ENCODE results near the gene ADAT2.

ADAT2 gene

DNA sequence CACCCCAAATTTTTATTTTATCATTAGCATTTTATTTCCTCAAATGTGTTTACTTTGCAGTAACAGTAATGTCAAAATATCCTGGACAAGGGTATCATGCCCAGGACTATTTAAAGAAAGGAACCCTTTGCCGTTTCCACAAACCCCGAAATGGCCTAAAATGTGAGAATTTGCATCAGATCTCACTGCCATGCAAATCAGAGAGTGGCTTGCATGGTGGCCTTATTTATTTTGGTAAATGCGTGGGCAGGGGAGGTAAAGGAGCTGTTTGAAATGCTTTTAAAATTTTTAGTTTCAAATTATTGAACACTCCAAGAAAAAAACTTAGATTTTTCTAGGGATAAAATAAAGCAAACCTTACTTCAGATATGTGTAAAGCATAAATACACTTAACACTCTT lies 43.8 kb downstream of the ADAT2 start:
- no peaks in the 10 kb centered on the region for H3K9me3 ChIP-seq (ENCODE audit: insufficient read depth, low read depth, low read length)
- no peak overlapping the region for H3K23ac ChIP-seq (ENCODE audit: low read length)
- H2BK5ac ChIP-seq (ENCODE audit: low read depth, low read length, poor library complexity) = no peak overlapping the region
- no peak overlapping the region for H2AK5ac ChIP-seq (ENCODE audit: low read length)
- H3K4me3 ChIP-seq (ENCODE audit: low read depth, low read length) = no peak overlapping the region
- H3K4me2 ChIP-seq (ENCODE audit: low read length) = no peak overlapping the region
- H3K36me3 ChIP-seq (ENCODE audit: control insufficient read depth in 1 of 2, insufficient read depth in 2 of 2, low read length in 2 of 2) = no peaks in the 10 kb centered on the region
- peaks cover 2% of the 10 kb centered on the region for H3K79me1 ChIP-seq (ENCODE audit: low read length)
- H3K27ac ChIP-seq (ENCODE audit: low read depth, low read length) = no peak overlapping the region
- no peak overlapping the region for H4K12ac ChIP-seq (ENCODE audit: low read depth, low read length)
- H2BK12ac ChIP-seq (ENCODE audit: low read length) = no peak overlapping the region
- no peak overlapping the region for H3K9ac ChIP-seq (ENCODE audit: low read length)
- no peak overlapping the region for H2BK120ac ChIP-seq (ENCODE audit: insufficient read depth, low read length, poor library complexity)
- H3K4ac ChIP-seq (ENCODE audit: low read depth, low read length) = no peak overlapping the region
- no peak overlapping the region for H4K8ac ChIP-seq (ENCODE audit: low read depth, low read length)
- H3K18ac ChIP-seq (ENCODE audit: low read length) = no peak overlapping the region
- H2AFZ ChIP-seq (ENCODE audit: insufficient read depth, low read length, poor library complexity) = no peak overlapping the region
- H4K91ac ChIP-seq (ENCODE audit: low read depth, low read length) = no peak overlapping the region
- peaks cover 3 to 5% of the 10 kb centered on the region in 2 experiments for H3K4me1 ChIP-seq (ENCODE audit: control insufficient read depth in 1 of 2, insufficient read depth in 2 of 2, low read length in 2 of 2)
- H3K27me3 ChIP-seq (ENCODE audit: insufficient read depth, low read length) = no peaks in the 10 kb centered on the region
- no peak overlapping the region for H3K14ac ChIP-seq (ENCODE audit: low read length)
- WGBS (ENCODE audit: extremely low coverage, insufficient coverage, insufficient read length) = no CpG with 5 or more reads among the region's 3 CpGs
- no peaks in the 10 kb centered on the region for H3K79me2 ChIP-seq (ENCODE audit: control insufficient read depth, insufficient read depth, low read length, poor library complexity)
- DNase-seq = no peak

DNA sequence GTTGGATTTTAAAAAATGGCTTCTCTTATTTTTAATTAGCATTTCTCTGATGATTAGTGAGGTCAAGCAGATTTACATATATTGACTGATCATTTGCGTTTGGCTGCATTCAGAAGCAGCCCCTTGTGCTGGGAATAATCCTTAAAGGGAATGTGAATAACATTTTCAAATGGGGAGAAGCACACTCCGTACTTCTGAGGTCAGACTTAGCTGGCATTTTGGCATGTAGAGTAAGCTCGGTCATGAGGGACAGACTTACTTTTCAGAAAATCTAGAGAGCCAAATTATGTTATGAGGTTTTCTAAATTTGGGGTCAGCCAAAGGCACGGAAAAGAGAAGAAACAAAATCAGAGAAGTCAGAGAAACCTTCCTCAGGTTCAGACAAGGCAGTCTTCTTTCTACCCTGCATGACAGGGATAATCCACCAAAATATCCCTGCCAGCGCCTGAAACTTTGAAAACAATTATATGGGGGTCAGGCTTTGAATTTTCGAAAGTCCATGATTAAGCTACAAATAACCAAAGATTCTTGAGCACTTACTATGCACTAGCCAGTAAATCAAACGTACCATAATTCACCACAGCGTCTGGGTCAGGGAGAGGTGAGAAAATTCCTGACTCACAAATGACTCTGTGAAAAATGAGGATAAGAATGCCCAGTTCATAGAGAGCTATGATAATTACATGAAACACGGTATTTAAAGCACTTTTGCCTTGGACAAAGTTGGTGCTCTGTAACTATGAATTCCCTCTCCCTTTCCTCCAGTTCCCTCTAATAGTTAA lies 44.9 kb downstream of the ADAT2 start:
- H2AFZ ChIP-seq (ENCODE audit: insufficient read depth, low read length, poor library complexity) = no peak overlapping the region
- no peak overlapping the region for H3K4ac ChIP-seq (ENCODE audit: low read depth, low read length)
- H2BK120ac ChIP-seq (ENCODE audit: insufficient read depth, low read length, poor library complexity) = no peak overlapping the region
- H3K9ac ChIP-seq (ENCODE audit: low read length) = no peak overlapping the region
- no peaks in the 10 kb centered on the region for H3K27me3 ChIP-seq (ENCODE audit: insufficient read depth, low read length)
- H3K23ac ChIP-seq (ENCODE audit: low read length) = no peak overlapping the region
- no peak overlapping the region for H3K4me2 ChIP-seq (ENCODE audit: low read length)
- H3K79me2 ChIP-seq (ENCODE audit: control insufficient read depth, insufficient read depth, low read length, poor library complexity) = no peaks in the 10 kb centered on the region
- no peak overlapping the region for H4K91ac ChIP-seq (ENCODE audit: low read depth, low read length)
- WGBS (ENCODE audit: extremely low coverage, insufficient coverage, insufficient read length) = no CpG with 5 or more reads among the region's 9 CpGs
- no peaks in the 10 kb centered on the region for H3K9me3 ChIP-seq (ENCODE audit: insufficient read depth, low read depth, low read length)
- H4K8ac ChIP-seq (ENCODE audit: low read depth, low read length) = no peak overlapping the region
- no peaks in the 10 kb centered on the region for H3K36me3 ChIP-seq (ENCODE audit: control insufficient read depth in 1 of 2, insufficient read depth in 2 of 2, low read length in 2 of 2)
- no peak overlapping the region for H2BK5ac ChIP-seq (ENCODE audit: low read depth, low read length, poor library complexity)
- no peak overlapping the region for H3K4me3 ChIP-seq (ENCODE audit: low read depth, low read length)
- H2BK12ac ChIP-seq (ENCODE audit: low read length) = no peak overlapping the region
- H3K79me1 ChIP-seq (ENCODE audit: low read length) = peaks cover 2% of the 10 kb centered on the region
- H3K27ac ChIP-seq (ENCODE audit: low read depth, low read length) = no peak overlapping the region
- H3K4me1 ChIP-seq (ENCODE audit: control insufficient read depth in 1 of 2, insufficient read depth in 2 of 2, low read length in 2 of 2) = peaks cover 5 to 6% of the 10 kb centered on the region in 2 experiments
- no peak overlapping the region for H2AK5ac ChIP-seq (ENCODE audit: low read length)
- no peak overlapping the region for H4K12ac ChIP-seq (ENCODE audit: low read depth, low read length)
- no peak overlapping the region for H3K14ac ChIP-seq (ENCODE audit: low read length)
- peak; percentile 76 to 90 for DNase-seq
- no peak overlapping the region for H3K18ac ChIP-seq (ENCODE audit: low read length)

DNA sequence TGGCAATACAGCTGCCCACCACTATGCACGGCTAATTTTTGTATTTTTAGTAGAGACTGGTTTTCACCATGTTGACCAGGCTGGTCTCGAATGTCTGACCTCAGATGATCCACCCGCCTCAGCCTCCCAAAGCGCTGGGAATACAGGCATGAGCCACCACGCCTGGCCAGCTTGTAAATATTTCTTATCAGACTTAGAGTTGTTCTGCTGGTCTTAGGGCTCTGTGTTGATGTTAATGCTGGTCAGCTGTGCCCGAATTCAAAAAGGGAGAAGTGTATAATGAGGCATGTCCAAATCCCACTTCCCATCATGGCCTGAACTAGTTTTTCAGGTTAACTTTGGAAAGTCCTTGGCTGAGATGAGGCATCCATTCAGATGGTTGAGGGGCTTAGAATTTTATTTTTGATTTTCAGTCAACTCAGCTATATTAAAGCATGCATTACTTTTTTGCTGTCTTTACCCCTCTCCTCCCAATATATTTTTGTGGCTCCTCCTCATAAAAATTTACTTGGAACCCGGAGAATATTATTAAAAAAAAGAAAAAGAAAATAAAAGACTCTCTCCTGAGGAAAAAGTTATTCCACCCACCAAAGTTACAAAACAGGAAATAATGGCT lies 47.7 kb downstream of the ADAT2 start:
- H3K27me3 ChIP-seq (ENCODE audit: insufficient read depth, low read length) = no peaks in the 10 kb centered on the region
- no peak overlapping the region for H3K4me3 ChIP-seq (ENCODE audit: low read depth, low read length)

DNA sequence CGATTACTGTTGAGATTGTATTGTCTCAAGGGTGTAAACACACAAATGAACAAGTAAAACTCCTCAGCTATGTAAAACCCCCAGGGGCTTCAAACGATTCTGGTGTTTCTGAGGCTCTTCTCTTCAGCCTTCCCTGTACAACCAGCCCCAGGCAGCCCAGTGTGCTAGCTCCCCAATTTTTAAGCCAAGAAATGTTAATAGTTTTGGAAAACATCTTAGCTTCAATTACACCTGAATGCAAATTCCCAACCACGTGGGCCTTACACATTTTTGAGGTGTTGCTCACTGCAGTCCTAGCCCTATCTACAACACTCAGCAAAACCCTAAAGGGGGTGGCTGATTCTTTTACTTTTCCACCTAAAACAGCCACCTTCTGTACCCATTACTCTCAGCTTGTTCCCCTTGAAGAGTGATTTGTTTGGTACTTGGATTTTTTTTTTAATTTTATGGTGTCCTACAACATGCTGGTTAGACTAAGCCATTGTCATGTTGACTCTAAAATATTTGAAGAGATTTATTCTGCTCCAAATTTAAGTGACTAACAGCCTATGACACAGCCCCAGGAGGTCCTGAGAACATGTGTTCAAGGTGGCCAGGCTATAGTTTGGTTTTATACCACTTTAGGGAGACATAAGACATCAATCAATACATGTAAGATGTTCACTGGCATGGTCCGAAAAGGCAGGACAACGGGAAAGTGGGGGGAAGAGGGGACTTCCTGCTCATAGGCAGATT lies 48.7 kb downstream of the ADAT2 start:
- Histone ChIP-seq H3K18ac (ENCODE audit: low read length) (no peak overlapping the region), H3K9ac (ENCODE audit: low read length) (no peak overlapping the region), H3K79me1 (ENCODE audit: low read length) (peaks cover 11% of the 10 kb centered on the region), H2BK5ac (ENCODE audit: low read depth, low read length, poor library complexity) (no peak overlapping the region), H3K27me3 (ENCODE audit: insufficient read depth, low read length) (no peaks in the 10 kb centered on the region), H3K23ac (ENCODE audit: low read length) (no peak overlapping the region), H3K4me2 (ENCODE audit: low read length) (no peak overlapping the region), H2BK120ac (ENCODE audit: insufficient read depth, low read length, poor library complexity) (no peak overlapping the region), H3K4me1 (ENCODE audit: control insufficient read depth in 1 of 2, insufficient read depth in 2 of 2, low read length in 2 of 2) (peaks cover 21 to 22% of the 10 kb centered on the region in 2 experiments), H2AFZ (ENCODE audit: insufficient read depth, low read length, poor library complexity) (no peak overlapping the region), H3K4ac (ENCODE audit: low read depth, low read length) (no peak overlapping the region), H2AK5ac (ENCODE audit: low read length) (no peak overlapping the region), H3K4me3 (ENCODE audit: low read depth, low read length) (no peak overlapping the region), H3K9me3 (ENCODE audit: insufficient read depth, low read depth, low read length) (no peaks in the 10 kb centered on the region), H3K14ac (ENCODE audit: low read length) (no peak overlapping the region), H4K8ac (ENCODE audit: low read depth, low read length) (no peak overlapping the region), H2BK12ac (ENCODE audit: low read length) (no peak overlapping the region), H3K36me3 (ENCODE audit: control insufficient read depth in 1 of 2, insufficient read depth in 2 of 2, low read length in 2 of 2) (no peaks in the 10 kb centered on the region), H4K12ac (ENCODE audit: low read depth, low read length) (no peak overlapping the region), H3K79me2 (ENCODE audit: control insufficient read depth, insufficient read depth, low read length, poor library complexity) (no peaks in the 10 kb centered on the region), H3K27ac (ENCODE audit: low read depth, low read length) (no peak overlapping the region), H4K91ac (ENCODE audit: low read depth, low read length) (no peak overlapping the region)
- no CpG with 5 or more reads among the region's 5 CpGs for WGBS (ENCODE audit: extremely low coverage, insufficient coverage, insufficient read length)
- DNase-seq = peak in 1 of 2 donors; percentile 31

More for the DNA sequence above, 47.7 kb downstream of the ADAT2 start:
- no peak overlapping the region for H3K9ac ChIP-seq (ENCODE audit: low read length)
- WGBS (ENCODE audit: extremely low coverage, insufficient coverage, insufficient read length) = no CpG with 5 or more reads among the region's 7 CpGs
- DNase-seq = peak; percentile 93 to 94
- H3K4ac ChIP-seq (ENCODE audit: low read depth, low read length) = no peak overlapping the region
- no peaks in the 10 kb centered on the region for H3K9me3 ChIP-seq (ENCODE audit: insufficient read depth, low read depth, low read length)
- no peaks in the 10 kb centered on the region for H3K79me2 ChIP-seq (ENCODE audit: control insufficient read depth, insufficient read depth, low read length, poor library complexity)
- no peak overlapping the region for H4K91ac ChIP-seq (ENCODE audit: low read depth, low read length)
- no peak overlapping the region for H3K14ac ChIP-seq (ENCODE audit: low read length)
- no peak overlapping the region for H3K27ac ChIP-seq (ENCODE audit: low read depth, low read length)
- no peak overlapping the region for H4K8ac ChIP-seq (ENCODE audit: low read depth, low read length)
- H2AFZ ChIP-seq (ENCODE audit: insufficient read depth, low read length, poor library complexity) = no peak overlapping the region
- no peak overlapping the region for H3K18ac ChIP-seq (ENCODE audit: low read length)
- no peak overlapping the region for H2BK12ac ChIP-seq (ENCODE audit: low read length)
- H4K12ac ChIP-seq (ENCODE audit: low read depth, low read length) = no peak overlapping the region
- no peak overlapping the region for H2BK120ac ChIP-seq (ENCODE audit: insufficient read depth, low read length, poor library complexity)
- H2AK5ac ChIP-seq (ENCODE audit: low read length) = no peak overlapping the region
- no peaks in the 10 kb centered on the region for H3K36me3 ChIP-seq (ENCODE audit: control insufficient read depth in 1 of 2, insufficient read depth in 2 of 2, low read length in 2 of 2)
- peaks cover 4% of the 10 kb centered on the region for H3K79me1 ChIP-seq (ENCODE audit: low read length)
- H3K4me2 ChIP-seq (ENCODE audit: low read length) = no peak overlapping the region
- no peak overlapping the region for H3K23ac ChIP-seq (ENCODE audit: low read length)
- H2BK5ac ChIP-seq (ENCODE audit: low read depth, low read length, poor library complexity) = no peak overlapping the region
- peaks cover 11 to 12% of the 10 kb centered on the region in 2 experiments for H3K4me1 ChIP-seq (ENCODE audit: control insufficient read depth in 1 of 2, insufficient read depth in 2 of 2, low read length in 2 of 2)

Data from trophoblast cell (in vitro differentiated cells and primary cell).